ENCODE results near the gene RBM47. TPM values are rescaled to one million over a fixed set of nuclear protein-coding genes. Genes with fewer than 3 reads are reported as not detected.
A peak's percentile ranks its signal among the peaks of the same experiment; 100 is the strongest.

RBM47 gene
- total and polyA plus RNA-seq, 2 experiments from 2014 or later, result 35.6 to 139 TPM

GRCh38 chr4:40530961-40531635, 98.6 kb downstream of the RBM47 start:
- Histone ChIP-seq H3K27ac (ENCODE audit: low read depth) (peak overlapping the region; percentile 74; the same call in 1 of the 2 replicates), H3K27me3 (ENCODE audit: insufficient read depth) (no peaks in the 10 kb centered on the region), H3K9me2 (ENCODE audit: insufficient read depth) (no peaks in the 10 kb centered on the region), H4K20me1 (replicated peaks; ENCODE audit: insufficient read depth) (no peaks in the 10 kb centered on the region; the same call in 1 of the 2 replicates), H3F3A (replicated peaks; ENCODE audit: low read depth) (0 out of 2 replicates have a peak, but pooled peaks cover 6% of the 10 kb centered on the region), H3K36me3 (ENCODE audit: insufficient read depth) (no peaks in the 10 kb centered on the region; the same call in 1 of the 2 replicates), H3K79me2 (replicated peaks; ENCODE audit: insufficient read depth) (peaks cover 42% of the 10 kb centered on the region), H3K4me2 (no peak overlapping the region), H3K4me1 (ENCODE audit: insufficient read depth) (peaks cover 10% of the 10 kb centered on the region), H2AFZ (no peak overlapping the region), H3K4me3 (no peak overlapping the region)
- Mint-ChIP-seq H3K4me3 (no peak overlapping the region), H3K27ac (no peak overlapping the region), H3K4me1 (peaks cover 2% of the 10 kb centered on the region), H3K36me3 (ENCODE audit: low read depth) (peaks cover 42% of the 10 kb centered on the region), H3K27me3 (ENCODE audit: insufficient read depth, low read depth, poor library complexity) (peaks cover 8% of the 10 kb centered on the region), H3K9me3 (no peaks in the 10 kb centered on the region)
- TF ChIP-seq EZH2 (IDR thresholded peaks at IDR 0.05; ENCODE audit: low read depth, unreplicated experiment), result no peak
- ATAC-seq (no peak), DNase-seq (ENCODE audit: low spot score) (no peak)

- H3K36me3 ChIP-seq (ENCODE audit: insufficient read depth), result no peaks in the 10 kb centered on the region
- 0 out of 2 replicates have a peak, but pooled peaks cover 2% of the 10 kb centered on the region for H4K20me1 ChIP-seq (replicated peaks; ENCODE audit: insufficient read depth)
- no peak overlapping the region for H3K27ac Mint-ChIP-seq
- peaks cover 12% of the 10 kb centered on the region for H3K4me1 Mint-ChIP-seq
- no peaks in the 10 kb centered on the region for H3K9me2 ChIP-seq (ENCODE audit: insufficient read depth)
- H3K4me3 Mint-ChIP-seq, result no peak overlapping the region
- H3K4me3 ChIP-seq, result no peak overlapping the region
- H3K9me3 Mint-ChIP-seq, result no peaks in the 10 kb centered on the region
- H2AFZ ChIP-seq, result no peak overlapping the region
- ATAC-seq, result no peak
- DNase-seq (ENCODE audit: low spot score), result no peak
- H3K27me3 ChIP-seq (ENCODE audit: insufficient read depth), result no peaks in the 10 kb centered on the region
- peaks cover 27% of the 10 kb centered on the region for H3K4me1 ChIP-seq (ENCODE audit: insufficient read depth)
- H3K36me3 Mint-ChIP-seq (ENCODE audit: low read depth), result peaks cover 43% of the 10 kb centered on the region
- H3K4me2 ChIP-seq, result no peak overlapping the region
- H3K79me2 ChIP-seq (replicated peaks; ENCODE audit: insufficient read depth), result peaks cover 55% of the 10 kb centered on the region
- 0 out of 2 replicates have a peak, but pooled peaks cover 6% of the 10 kb centered on the region for H3F3A ChIP-seq (replicated peaks; ENCODE audit: low read depth)
- H3K27me3 Mint-ChIP-seq (ENCODE audit: insufficient read depth, low read depth, poor library complexity), result peaks cover 6% of the 10 kb centered on the region
- H3K27ac ChIP-seq (ENCODE audit: low read depth), result peak overlapping the region; percentile 80; the same call in 1 of the 2 replicates
- TF ChIP-seq ZNF114 (CRISPR knock-in tag; IDR thresholded peaks at IDR 0.05) (no peak), CREB1 (CRISPR knock-in tag; IDR thresholded peaks at IDR 0.05; ENCODE audit: low read depth) (no peak), REST (IDR thresholded peaks at IDR 0.05; ENCODE audit: unreplicated experiment) (no peak), ZNF331 (CRISPR knock-in tag; IDR thresholded peaks at IDR 0.05; ENCODE audit: low read depth) (no peak), JUNB (IDR thresholded peaks at IDR 0.05; ENCODE audit: unreplicated experiment) (no peak), CTCF (conservative IDR thresholded peaks at IDR 0.05; ENCODE audit: low read depth in 2 of 2) (no peak), ETS1 (IDR thresholded peaks at IDR 0.05) (no peak), STAT1 (IDR thresholded peaks at IDR 0.05; ENCODE audit: unreplicated experiment) (no peak), EZH2 (IDR thresholded peaks at IDR 0.05; ENCODE audit: low read depth, unreplicated experiment) (no peak)
Observed at GRCh38 chr4:40526741-40527140, 102.9 kb downstream of the RBM47 start.

Measured in GM23338 (cell line).